ENCODE data around the gene RBPJL. TPM values are rescaled to one million over a fixed set of nuclear protein-coding genes. Genes with fewer than 3 reads are reported as not detected.
A peak's percentile ranks its signal among the peaks of the same experiment; 100 is the strongest.

Gene RBPJL
- total and polyA plus RNA-seq, 2 of the 8 experiments (the other 6 are each of a cell fraction or from before 2014, with no cell fraction given), result 0.67 to 1.3 TPM

DNA sequence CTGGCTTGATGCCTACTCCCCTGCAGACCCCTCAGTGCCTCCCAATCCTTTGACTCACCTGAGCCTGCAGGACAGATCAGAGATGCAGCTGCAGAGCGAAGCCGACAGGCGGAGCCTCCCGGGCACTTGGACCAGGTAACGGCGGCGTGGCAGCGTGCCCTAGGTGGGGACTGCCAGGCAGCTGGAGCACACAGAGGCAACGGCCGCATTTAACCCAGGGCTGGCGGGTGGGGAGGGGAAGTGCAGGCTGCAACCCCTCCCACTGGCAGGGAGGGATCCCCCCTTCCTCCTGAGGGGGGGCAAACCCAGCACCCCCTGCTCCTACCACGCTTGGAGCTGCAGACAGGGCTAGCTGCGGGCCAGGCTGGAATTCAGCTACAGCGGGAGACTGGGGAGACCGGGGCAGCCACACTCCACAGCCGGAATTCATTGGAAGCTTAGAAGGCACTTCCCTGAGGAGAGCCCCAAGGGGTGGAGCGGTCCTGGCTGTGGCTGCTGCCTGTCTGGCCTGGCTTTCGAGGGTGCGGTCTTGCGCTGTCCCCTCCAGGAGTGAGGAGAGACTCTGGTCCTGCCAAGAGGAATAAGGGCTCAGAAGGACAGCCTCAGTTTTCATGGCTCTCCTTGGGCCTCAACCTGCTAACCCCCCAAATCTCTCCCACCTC, 1.6 kb downstream of the RBPJL start, which contains the start of gene MATN4 (continued):
- peak; percentile 15 to 32; a peak in 1 of 4 replicates for TF ChIP-seq RAD21 (IDR thresholded peaks at IDR 0.05 in 1 of 2, conservative IDR thresholded peaks at IDR 0.05 in 1 of 2; ENCODE audit: low read depth in 2 of 2, low read length in 2 of 2)
- TF ChIP-seq CHD2 (IDR thresholded peaks at IDR 0.05; ENCODE audit: low read length), result no peak
- no peak for TF ChIP-seq CBX8 (IDR thresholded peaks at IDR 0.05; ENCODE audit: borderline replicate concordance, low read depth, low read length)
- no peak for TF ChIP-seq SIX5 (IDR thresholded peaks at IDR 0.05; ENCODE audit: low read depth, low read length)
- no peak for TF ChIP-seq SIN3A (conservative IDR thresholded peaks at IDR 0.05 in 1 of 2, IDR thresholded peaks at IDR 0.05 in 1 of 2; ENCODE audit: low read depth in 1 of 2, low read length in 2 of 2)
- TF ChIP-seq, protein P1, sequence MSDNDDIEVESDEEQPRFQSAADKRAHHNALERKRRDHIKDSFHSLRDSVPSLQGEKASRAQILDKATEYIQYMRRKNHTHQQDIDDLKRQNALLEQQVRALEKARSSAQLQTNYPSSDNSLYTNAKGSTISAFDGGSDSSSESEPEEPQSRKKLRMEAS (IDR thresholded peaks at IDR 0.05), result peak; percentile 73
- TF ChIP-seq, protein P2, sequence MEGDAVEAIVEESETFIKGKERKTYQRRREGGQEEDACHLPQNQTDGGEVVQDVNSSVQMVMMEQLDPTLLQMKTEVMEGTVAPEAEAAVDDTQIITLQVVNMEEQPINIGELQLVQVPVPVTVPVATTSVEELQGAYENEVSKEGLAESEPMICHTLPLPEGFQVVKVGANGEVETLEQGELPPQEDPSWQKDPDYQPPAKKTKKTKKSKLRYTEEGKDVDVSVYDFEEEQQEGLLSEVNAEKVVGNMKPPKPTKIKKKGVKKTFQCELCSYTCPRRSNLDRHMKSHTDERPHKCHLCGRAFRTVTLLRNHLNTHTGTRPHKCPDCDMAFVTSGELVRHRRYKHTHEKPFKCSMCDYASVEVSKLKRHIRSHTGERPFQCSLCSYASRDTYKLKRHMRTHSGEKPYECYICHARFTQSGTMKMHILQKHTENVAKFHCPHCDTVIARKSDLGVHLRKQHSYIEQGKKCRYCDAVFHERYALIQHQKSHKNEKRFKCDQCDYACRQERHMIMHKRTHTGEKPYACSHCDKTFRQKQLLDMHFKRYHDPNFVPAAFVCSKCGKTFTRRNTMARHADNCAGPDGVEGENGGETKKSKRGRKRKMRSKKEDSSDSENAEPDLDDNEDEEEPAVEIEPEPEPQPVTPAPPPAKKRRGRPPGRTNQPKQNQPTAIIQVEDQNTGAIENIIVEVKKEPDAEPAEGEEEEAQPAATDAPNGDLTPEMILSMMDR (IDR thresholded peaks at IDR 0.05; ENCODE audit: control extremely low read depth in 1 of 3, insufficient read depth in 1 of 3, low read depth in 1 of 3, low read length in 3 of 3), result peak; percentile 55 to 70 (median 65)
